Measurements from ENCODE around the gene DNAJC16.

- TF ChIP-seq CTCF (IDR thresholded peaks at IDR 0.05) (no peak), POLR2A (IDR thresholded peaks at IDR 0.05) (no peak)
These were observed 11.5 kb upstream of the DNAJC16 start for GRCh38 chr1:15515022-15515663.
